Motor neuron (in vitro differentiated cells): Measurements from ENCODE around the gene MS4A1. TPM values are rescaled to one million over a fixed set of nuclear protein-coding genes. Genes with fewer than 3 reads are reported as not detected.
"Not testable (repeated sequence)": the region's sequence is repeated elsewhere in the genome, so short reads cannot be mapped to it uniquely, and the experiment has no call there.

Source experiments
- ATAC-seq, 8 experiments: fragments of 200-7000 bp; cut with Tn5 transposase; replicated peaks in 6 of 8; 2 replicates each; pipeline ENCODE4 v1.8.0; 2021; ENCODE audit warnings: mild to moderate bottlenecking in 8 of 8, moderate library complexity in 8 of 8
- H3K27ac ChIP-seq, 2 donors: fragments of 250-450 bp; sonication (Bioruptor Pico); 2 replicates each; pipeline ENCODE4 v1.9.0; 2021; ENCODE audit warnings: antibody characterized with exemption in 2 of 2, mild to moderate bottlenecking in 2 of 2, moderate library complexity in 1 of 2
- H3K4me1 ChIP-seq, 2 donors: fragments of 250-450 bp; sonication (Bioruptor Pico); replicated peaks in 1 of 2; 2 replicates each; pipeline ENCODE4 v1.6.1; 2021; ENCODE audit warnings: antibody characterized with exemption in 2 of 2, mild to moderate bottlenecking in 2 of 2, moderate library complexity in 1 of 2
- H3K4me3 ChIP-seq, 5 donors: fragments of 250-450 bp; sonication (Bioruptor Pico); 2 replicates each; pipeline ENCODE4 v1.9.0; 2021; ENCODE audit warnings: antibody characterized with exemption in 5 of 5, mild to moderate bottlenecking in 5 of 5, moderate library complexity in 4 of 5
- WGBS, 10 experiments: fragments of 450-650 bp; shearing (Covaris generic); methylation state at CpG; one replicate each; pipeline ENCODE4 v1.0.0; 2022; 5-methylcytosine and 5-hydroxymethylcytosine counted together
- in situ Hi-C, 9 experiments: fragments of 400-800 bp; cut with MboI; loops; one replicate each; pipeline ENCODE4 v1.15.0; 2021; ENCODE audit warnings: low sequenced_read_pairs in 9 of 9, low pct_unique_long_range_greater_than_20kb in 2 of 9; ENCODE audit not compliant: unreplicated experiment in 9 of 9
- total RNA-seq, 8 experiments: library from RNA; unstranded; fragments of 300-600 nt; gene quantifications; 2 replicates each; pipeline versions ENCODE4 v1.2.3 to v1.2.4, GENCODE V29; 2022

MS4A1 gene
- total RNA-seq, 8 experiments from 2014 or later = 0.31 to 1.0 (median 0.90) TPM; not detected in 5

GRCh38 chr11:60469723-60470122, 14.1 kb downstream of the MS4A1 start:
- in situ Hi-C loops = no loop called here
- no peak overlapping the region for H3K4me3 ChIP-seq
- WGBS, 10 experiments = 0 to 100% (median 54%) methylated on average over 1 to 2 of the region's 2 CpGs
- no peak for ATAC-seq
- no peak overlapping the region for H3K27ac ChIP-seq
- H3K4me1 ChIP-seq = no peaks in the 10 kb centered on the region

DNA sequence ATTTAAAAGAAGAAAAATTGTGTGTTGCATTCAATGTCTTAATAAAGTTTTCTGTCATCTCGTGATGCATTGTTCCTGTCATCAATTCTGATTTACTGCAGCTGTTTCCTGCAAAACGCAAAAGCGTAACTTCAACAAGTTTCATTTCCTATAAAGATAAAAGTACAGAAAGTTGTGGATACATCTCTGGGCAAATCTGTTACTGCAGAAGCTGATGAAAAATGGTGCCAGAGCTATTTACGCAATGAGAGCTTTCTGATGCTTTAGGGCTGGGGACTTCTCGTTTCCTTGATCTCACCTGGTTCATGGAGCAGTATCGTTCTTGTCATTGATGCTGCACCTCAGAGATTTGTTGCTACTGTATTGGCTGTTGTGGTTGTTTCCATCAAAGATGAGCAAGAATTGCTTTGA, 21.4 kb downstream of the MS4A1 start:
- H3K27ac ChIP-seq = no peak overlapping the region
- 0 to 96% (median 83%) methylated on average over 3 to 6 of the region's 6 CpGs for WGBS, 10 experiments
- in situ Hi-C loops = no loop called here
- no peaks in the 10 kb centered on the region for H3K4me1 ChIP-seq
- no peak overlapping the region for H3K4me3 ChIP-seq
- no peak for ATAC-seq

DNA sequence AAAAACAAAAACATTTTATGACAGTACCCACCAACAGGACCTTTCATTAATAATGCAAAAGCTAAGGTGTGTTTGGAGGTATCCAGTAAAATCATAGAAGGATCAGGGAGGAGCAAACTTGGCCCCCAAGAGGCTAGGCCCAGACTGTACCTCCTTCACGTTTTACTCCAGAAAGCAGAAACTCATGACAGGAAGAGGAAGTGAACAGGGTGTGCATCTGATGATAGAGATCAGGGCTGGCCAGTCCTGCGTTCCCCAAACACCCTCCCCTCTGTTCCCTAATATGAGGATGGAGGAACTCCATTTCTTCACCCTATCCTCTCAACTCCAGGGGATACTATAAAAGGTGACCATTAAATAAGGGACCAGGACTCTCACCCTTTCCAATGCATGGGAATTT, 26.7 kb downstream of the MS4A1 start:
- no peak for ATAC-seq
- WGBS, 10 experiments = 0 to 82% (median 40%) methylated on average over 1 to 2 of the region's 2 CpGs; no CpG with 5 or more reads in 5 of the 10 experiments

DNA sequence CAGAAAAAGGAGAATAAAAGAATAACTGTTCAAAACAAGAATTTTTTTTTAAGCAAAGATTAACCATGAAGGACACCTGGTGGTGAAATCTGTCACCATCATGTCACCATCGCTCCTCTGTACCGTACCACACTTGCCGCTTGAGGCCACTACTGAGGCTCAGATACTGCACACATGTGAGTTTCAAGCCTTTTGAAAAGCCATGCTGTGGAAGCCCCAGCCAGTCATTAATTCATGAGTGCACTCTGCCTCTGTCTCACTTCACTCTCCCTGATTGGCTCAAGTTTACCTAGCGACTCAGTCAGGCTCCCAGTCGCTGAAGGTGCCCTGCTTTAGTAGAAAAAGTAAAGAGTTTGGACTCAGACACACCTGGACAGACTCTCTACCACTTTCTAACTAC, 30.3 kb downstream of the MS4A1 start:
- WGBS, 10 experiments = 0 to 80% (median 55%) methylated on average over 1 to 4 of the region's 5 CpGs; no CpG with 5 or more reads in 1 of the 10 experiments
- in situ Hi-C loops = loop anchor here in 1 of 9 experiments (10.0 kb wide), 1 partner anchor 121 kb away; no protein-coding TSS in a partner anchor
- H3K27ac ChIP-seq = no peak overlapping the region
- no peak overlapping the region for H3K4me3 ChIP-seq
- peak in 2 of 8 experiments; percentile 85 to 99 for ATAC-seq
- no peaks in the 10 kb centered on the region for H3K4me1 ChIP-seq

More for the DNA sequence above, 26.7 kb downstream of the MS4A1 start:
- Histone ChIP-seq H3K4me3 (no peak overlapping the region), H3K27ac (no peak overlapping the region), H3K4me1 (no peaks in the 10 kb centered on the region)
- in situ Hi-C loops = loop anchor here in 1 of 9 experiments (10.0 kb wide), 1 partner anchor 118 kb away; no protein-coding TSS in a partner anchor

DNA sequence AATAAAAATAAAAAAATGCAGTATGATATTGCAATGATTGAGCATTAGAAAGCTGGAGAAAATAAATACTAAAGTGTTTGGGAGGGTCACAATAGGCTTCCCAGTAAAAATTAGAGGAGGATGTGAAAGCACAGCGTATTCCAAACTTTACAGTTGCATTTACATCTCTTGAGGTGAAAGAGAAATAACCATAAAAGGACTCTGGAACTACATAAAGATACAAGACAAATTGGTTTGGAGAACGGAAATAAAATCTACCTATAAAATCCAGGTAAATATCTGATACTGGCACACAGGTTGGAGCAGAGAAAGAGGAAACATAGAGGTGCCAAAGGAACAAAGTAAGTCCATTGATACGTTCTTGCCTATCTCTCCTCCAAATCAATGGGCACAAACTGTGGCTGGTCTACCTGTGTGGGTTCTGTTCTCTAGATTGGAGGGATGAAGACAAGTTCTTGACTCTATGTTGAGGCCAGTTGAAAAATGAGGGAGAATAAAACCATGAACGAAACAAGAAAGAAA, 36.9 kb downstream of the MS4A1 start, which contains the start of gene MS4A12:
Gene MS4A12 (plus strand): TSS at position 291 of the 522 bp plus-strand sequence. CDS start 4,541 bp downstream, outside the sequence.
- no peak for ATAC-seq
- Histone ChIP-seq H3K4me3 (no peak within 1 kb of the TSS), H3K27ac (no peak within 1 kb of the TSS), H3K4me1 (no peaks in the 10 kb centered on the region)
- in situ Hi-C loops = no loop called here
- WGBS, 10 experiments = 19 to 88% (median 59%) methylated on average over 2 to 4 of the region's 4 CpGs

- no peak for ATAC-seq
- WGBS, 10 experiments = 14 to 100% (median 57%) methylated on average over 1 to 2 of the region's 2 CpGs; no CpG with 5 or more reads in 2 of the 10 experiments
- in situ Hi-C loops = no loop called here
Observed at GRCh38 chr11:60493454-60493853, 37.8 kb downstream of the MS4A1 start.

DNA sequence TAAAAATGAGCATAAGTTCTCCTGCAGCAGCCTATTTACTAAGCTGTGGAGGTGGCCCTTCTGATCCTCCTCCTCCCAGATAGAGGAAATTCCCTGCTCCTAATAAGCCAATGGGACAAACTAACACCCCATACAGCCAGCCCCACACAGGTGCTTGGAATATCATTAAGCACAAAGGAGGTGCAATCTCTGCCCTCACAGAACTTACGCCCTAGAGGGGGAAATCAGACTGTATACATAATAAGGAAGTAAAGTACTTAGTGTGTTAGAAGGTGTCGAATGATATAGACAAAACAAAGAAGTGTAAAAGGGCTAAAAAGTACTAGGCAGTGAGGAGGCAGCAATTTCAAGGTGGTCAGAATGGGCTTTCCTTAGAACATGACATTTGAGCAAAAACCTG, 42.8 kb downstream of the MS4A1 start:
- ATAC-seq = no peak

More at GRCh38 chr11:60493454-60493853, 37.8 kb downstream of the MS4A1 start:
- Histone ChIP-seq H3K27ac (no peak overlapping the region), H3K4me1 (no peaks in the 10 kb centered on the region), H3K4me3 (no peak overlapping the region)

GRCh38 chr11:60498853-60499252, 43.2 kb downstream of the MS4A1 start:
- ATAC-seq = no peak
- in situ Hi-C loops = no loop called here
- H3K4me1 ChIP-seq = no peaks in the 10 kb centered on the region
- 0 to 80% (median 21%) methylated on average over 1 to 4 of the region's 4 CpGs; no CpG with 5 or more reads in 4 of the 10 experiments for WGBS, 10 experiments
- H3K27ac ChIP-seq = no peak overlapping the region
- H3K4me3 ChIP-seq = no peak overlapping the region

More for the DNA sequence above, 42.8 kb downstream of the MS4A1 start:
- Histone ChIP-seq H3K4me3 (no peak overlapping the region), H3K4me1 (no peaks in the 10 kb centered on the region), H3K27ac (no peak overlapping the region)
- WGBS, 10 experiments = 14 to 100% (median 56%) methylated on average over 1 to 2 of the region's 2 CpGs; no CpG with 5 or more reads in 3 of the 10 experiments
- in situ Hi-C loops = no loop called here

DNA sequence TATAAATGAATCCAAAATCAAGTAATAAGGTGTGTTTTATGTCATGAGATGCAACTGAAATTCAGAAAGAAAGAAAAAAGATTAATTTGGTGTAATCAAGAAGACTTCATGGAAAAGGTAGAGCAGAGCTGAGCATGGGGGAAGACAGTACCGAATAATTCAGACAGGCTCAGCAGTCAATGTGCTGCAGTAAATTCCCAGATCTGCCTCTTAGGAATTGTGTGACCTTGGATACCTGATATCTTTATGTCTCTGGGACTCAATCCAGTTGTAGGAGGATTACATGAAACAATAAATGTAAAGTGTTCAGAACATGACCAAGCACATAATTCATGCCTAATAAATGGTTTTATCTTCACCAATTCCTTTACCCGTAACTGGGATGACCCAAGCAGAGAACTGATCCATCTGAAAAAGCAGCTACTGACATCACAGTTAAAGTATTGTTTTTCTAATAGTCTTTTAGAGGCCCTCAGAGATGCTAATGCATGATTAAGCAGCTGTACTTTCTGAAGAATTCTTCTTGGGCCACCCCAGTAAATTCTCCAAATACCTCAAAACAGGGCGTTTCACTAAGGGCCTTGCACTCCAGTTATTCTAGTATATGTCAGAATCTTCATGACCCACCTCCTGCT, 44.7 kb downstream of the MS4A1 start:
- 0 to 86% (median 22%) methylated on average over 1 to 3 of the region's 3 CpGs; no CpG with 5 or more reads in 1 of the 10 experiments for WGBS, 10 experiments
- Histone ChIP-seq H3K4me1 (no peaks in the 10 kb centered on the region), H3K4me3 (no peak overlapping the region), H3K27ac (no peak overlapping the region)
- in situ Hi-C loops = no loop called here
- ATAC-seq = peak in 6 of 8 experiments; percentile 25 to 94 (median 38)

- 5 to 100% (median 67%) methylated on average over 1 to 3 of the region's 3 CpGs; no CpG with 5 or more reads in 1 of the 10 experiments for WGBS, 10 experiments
- no peak overlapping the region for H3K27ac ChIP-seq
- no peak overlapping the region for H3K4me3 ChIP-seq
- in situ Hi-C loops = no loop called here
- ATAC-seq = no peak
- H3K4me1 ChIP-seq = no peaks in the 10 kb centered on the region
Observed at GRCh38 chr11:60502221-60502775, 46.7 kb downstream of the MS4A1 start.

DNA sequence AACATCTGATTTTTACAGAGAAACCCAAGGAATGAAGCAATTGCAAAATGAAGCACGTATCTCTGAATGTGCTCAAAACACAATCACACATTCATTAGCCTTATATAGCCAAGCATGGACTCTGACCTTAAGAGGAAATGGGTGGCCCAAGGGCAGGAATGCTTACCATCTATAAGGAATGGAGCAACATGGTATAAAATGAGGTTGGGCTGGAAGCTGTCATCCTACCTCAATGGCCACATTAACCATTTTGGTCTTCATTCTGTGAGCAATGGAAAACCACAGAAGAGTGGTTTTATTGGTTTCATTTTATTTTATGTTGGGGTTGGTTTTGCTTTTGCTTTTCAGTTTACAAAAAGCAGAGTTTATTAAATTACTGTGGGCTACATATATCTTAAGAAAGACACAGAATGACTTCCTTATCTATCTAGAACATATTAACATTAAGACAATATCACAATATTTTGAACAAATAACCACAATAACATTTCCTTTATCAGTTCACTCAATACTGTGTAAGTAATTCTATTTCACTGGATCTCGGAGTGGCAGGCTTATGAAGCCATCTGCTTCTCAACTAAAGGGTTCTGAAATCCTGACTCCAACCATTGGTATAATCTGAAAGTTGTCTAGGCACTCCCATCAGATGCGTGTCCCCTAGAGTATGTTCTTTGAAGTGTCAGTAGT, 48.7 kb downstream of the MS4A1 start:
- ATAC-seq = no peak
- no peaks in the 10 kb centered on the region for H3K4me1 ChIP-seq
- no peak overlapping the region for H3K4me3 ChIP-seq
- in situ Hi-C loops = no loop called here
- WGBS, 10 experiments = 11 to 85% (median 40%) methylated on average over 1 to 3 of the region's 3 CpGs; no CpG with 5 or more reads in 3 of the 10 experiments
- H3K27ac ChIP-seq = no peak overlapping the region

DNA sequence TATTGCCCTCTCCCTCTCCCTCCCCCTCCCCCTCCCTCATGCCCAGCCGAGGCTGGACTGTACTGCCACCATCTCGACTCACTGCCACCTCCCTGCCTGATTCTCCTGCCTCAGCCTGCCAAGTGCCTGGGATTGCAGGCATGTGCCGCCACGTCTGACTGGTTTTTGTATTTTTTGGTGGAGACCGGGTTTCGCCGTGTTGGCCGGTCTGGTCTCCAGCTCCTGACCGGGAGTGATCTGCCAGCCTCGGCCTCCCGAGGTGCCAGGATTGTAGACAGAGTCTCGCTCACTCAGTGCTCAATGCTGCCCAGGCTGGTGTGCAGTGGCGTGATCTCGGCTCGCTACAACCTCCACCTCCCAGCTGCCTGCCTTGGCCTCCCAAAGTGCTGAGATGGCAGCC, 54.0 kb downstream of the MS4A1 start:
- H3K4me3 ChIP-seq, H3K27ac ChIP-seq, H3K4me1 ChIP-seq, in situ Hi-C loops, ATAC-seq: not testable (repeated sequence)
- WGBS, 10 experiments = 92% methylated on average over 7 of the region's 15 CpGs; no CpG with 5 or more reads in 9 of the 10 experiments

DNA sequence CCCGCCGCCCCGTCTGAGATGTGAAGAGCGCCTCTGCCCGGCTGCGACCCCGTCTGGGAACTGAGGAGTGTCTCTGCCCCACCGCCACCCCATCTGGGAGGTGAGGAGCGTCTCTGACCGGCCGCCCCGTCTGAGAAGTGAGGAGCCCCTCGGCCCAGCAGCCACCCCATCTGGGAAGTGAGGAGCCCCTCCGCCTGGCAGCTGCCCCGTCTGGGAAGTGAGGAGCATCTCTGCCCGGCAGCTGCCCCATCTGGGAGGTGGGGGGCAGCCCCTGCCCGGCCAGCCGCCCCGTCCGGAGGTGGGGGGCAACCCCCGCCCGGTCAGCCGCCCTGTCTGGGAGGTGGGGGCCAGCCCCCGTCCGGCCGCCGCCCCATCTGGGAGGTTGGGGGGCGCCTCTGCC, 54.6 kb downstream of the MS4A1 start:
- H3K4me3 ChIP-seq, ATAC-seq, H3K27ac ChIP-seq, in situ Hi-C loops, H3K4me1 ChIP-seq: not testable (repeated sequence)
- WGBS, 10 experiments = no CpG with 5 or more reads among the region's 28 CpGs
